Kidney glomerular epithelial cell (primary cell): ENCODE measurements around the gene STK10.

ENCODE experiments used
- DNase-seq: peaks from one replicate; lab custom pipeline; 2025; lab: John Stamatoyannopoulos, UW

STK10 gene

DNA sequence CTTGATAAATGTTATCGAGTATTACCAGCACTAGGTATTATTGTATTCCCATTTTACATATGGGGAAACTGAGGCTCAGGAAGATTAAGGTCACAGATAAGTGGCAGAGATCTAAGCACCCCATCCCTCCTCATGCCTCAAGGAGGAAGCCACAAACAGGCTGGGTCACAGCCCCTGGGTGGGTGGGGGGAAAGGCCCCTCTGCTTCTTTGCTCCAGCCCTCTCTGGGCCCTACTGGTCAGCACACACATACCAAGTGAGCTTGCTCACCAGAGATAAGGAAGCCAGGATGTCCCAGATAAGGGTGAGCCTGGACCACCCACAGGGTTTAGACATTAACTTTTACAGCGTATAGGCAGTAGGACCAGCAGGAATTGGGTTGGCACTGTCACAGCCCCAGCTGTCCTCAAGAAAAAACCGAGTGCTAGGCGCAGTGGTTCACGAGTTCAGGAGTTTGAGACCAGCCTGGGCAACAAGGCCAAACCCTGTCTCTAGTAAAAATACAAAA lies 45.3 kb downstream of the STK10 start:
- DNase-seq, result no peak

DNA sequence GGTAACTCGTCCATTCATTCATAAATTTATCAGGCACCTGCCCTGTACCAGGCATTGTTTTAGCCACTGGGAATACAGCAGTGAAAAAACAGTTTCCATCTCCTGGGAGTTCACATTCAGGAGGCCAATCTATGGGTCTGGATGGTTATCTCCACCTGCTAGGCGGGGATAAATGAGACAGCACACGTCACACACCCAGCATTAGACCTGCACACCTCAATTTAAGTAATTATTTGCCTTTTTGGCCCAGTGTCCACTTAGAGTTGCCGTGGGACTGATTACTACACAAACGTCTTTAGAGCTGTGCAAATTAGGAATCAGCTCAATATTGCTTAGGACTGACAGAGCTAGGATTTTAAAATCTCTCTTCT lies 46.1 kb downstream of the STK10 start:
- DNase-seq, result no peak

DNA sequence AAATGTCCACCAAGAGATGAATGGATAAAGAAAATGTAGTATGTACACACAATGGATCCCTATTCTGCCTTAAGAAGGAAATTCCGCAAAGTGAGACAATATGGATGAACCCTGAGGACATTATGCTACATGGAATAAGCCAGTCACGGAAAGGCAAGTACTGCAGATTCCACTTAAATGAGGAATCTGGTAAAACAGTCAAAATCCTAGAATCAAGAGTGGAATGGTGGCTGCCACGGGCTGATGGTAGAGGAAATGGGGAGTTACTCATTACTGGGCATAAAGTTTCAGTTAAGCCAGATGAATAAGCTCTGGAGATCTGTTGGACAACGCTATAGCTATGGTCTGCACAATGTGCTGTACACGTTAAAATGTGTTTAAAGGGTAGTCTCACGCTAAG lies 47.2 kb downstream of the STK10 start:
- no peak for DNase-seq

DNA sequence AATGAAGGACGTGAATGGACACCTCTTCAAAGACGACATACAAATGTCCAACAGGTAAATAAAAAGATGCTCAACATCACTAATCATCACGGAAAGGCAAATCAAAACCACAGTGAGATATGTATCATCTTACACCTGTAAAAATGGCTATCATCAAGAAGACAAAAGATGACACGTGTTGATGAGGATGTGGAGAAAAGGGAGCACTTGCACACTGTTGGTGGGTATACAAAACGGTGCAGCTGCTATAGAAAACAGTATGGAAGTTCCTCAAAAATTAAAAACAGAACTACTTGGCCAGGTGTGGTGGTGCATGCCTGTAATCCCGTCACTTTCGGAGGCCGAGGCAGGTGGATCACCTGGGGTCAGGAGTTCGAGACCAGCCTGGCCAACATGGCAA lies 47.9 kb downstream of the STK10 start:
- DNase-seq, result no peak

DNA sequence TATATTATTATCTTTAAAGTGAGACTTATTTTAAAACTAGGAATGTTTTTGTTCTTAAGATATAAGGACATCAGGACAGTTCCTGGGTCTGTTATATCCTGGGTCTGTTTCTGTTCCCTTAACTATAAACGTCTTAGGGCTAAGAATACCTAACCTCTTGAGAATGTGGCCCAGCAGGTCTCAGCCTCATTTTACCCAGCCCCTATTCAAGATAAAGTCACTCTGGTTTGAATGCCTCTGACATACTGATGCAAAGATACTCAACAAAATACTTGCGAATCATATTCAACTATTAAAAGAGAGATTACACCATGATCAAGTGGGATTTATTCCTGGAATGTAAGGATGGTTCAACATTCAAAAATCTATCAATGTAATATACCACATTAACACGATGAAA lies 51.0 kb downstream of the STK10 start:
- no peak for DNase-seq

DNA sequence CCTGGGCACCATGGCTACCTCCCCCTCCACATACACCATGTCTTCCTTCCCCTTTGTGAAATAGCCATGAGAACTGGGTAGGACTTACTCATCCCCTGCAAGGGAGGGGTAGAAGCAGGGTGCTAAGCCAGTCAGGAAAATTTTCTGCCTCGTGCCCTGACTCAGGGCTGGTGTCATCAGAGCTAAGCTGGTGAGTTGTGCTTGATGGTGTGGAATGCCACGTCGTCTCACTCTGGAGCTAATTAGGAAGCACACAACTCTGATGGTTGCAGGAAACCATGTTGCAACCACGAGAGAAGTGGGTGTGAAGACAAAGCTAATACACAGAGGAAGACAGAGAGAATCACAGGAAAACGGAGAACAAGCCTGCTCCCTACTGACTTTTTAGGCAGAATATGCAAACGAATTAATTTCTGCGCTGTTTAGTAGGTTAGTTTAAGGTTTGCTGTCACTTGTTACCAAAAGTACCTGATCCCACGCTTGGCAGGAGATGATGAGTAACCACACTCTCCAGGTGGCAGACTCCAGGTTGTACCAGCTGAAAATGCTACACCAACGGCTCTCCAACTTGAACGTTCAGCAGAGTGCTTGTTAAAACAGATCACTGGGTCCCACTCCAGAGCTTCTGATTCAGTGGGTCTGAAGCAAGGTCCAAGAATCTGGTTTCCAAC lies 54.5 kb downstream of the STK10 start:
- DNase-seq, result peak; percentile 80

DNA sequence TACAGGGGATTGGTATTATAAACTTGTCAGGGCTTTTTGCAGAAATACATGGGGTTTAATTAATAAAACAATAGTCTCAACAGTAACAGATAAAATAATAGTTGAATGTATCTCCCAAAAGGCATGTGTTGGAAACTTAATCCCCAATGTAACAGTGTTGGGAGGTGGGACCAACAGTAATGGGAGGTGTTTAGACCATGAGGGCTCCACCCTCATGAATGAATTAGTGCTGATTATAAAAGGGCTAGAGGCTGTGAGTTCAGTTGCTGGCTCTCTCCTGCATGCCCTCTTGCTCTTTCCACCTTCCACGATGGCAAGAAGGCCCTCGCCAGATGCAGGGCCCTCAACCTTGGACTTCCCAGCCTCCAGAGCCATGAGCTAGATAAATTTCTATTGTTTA lies 56.3 kb downstream of the STK10 start:
- no peak for DNase-seq

DNA sequence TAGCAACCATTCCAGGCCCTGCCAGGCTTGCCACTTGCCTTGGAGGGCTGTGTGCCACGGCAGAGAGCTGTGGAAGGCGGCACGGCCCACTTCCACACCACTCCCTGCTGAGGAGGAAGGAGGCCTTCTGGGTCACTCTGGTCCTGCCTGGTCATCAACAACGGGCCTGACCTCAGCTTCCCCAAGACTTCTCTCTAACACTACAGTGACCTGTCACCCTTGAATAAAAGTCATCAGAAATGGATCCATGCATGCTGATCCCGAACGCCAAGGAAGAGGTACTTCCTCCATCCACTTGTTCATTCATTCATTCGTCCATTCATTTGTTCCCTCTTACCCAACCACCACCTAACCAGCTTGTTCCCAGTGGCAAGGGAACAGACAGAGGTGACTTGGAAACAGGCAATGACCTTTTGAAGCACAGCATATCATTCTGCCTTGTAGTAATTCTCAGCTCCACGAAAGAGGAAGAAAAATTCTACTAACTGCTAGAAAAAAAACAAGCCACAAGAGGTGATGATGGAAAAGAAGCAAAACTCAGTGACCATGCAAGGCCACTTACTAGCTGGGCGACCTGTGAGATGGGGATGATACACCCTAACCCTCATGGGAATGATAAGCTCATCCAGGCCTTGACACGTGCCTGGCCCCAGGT lies 58.6 kb downstream of the STK10 start:
- DNase-seq, result no peak

DNA sequence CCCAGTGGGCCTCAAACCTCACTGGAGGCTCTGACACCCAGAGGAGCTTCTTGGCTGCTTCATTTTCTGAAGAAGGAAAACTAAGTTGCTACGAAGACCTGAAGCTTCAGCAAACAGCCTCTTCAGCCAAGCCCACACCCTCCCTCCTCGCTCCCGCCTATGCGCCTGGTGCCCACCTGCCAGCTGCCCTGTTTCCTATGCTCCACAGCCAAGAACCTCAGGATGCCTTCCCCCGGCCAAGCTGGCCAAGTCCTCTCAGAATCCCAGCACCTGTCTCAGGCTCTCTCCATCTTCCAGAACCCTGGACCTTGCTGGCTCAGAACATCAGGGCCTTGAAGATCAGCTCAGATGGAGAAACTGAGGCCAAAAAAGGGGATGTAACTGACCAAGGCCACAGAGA lies 60.4 kb downstream of the STK10 start:
- DNase-seq, result no peak

DNA sequence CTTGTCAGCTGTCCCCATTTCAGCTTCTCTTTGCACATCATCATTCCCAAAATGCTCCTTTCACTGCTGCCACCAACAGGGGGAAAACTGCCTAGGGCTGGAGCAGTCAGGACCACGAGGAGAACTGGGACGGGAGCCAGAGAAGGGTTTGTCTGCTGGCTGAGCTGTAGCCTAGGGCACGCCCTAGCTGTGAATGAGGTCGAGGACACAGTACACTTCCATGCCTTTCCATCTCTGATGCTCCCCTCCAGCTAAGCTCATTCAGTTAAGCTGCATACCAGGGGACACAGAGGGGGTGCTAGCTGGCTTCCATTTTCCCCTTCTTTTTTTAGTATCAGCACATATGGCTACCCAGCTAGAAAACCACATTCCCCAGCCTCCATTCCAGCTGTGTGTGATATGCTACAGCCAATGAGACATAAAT lies 64.7 kb downstream of the STK10 start:
- DNase-seq, result peak; percentile 2

DNA sequence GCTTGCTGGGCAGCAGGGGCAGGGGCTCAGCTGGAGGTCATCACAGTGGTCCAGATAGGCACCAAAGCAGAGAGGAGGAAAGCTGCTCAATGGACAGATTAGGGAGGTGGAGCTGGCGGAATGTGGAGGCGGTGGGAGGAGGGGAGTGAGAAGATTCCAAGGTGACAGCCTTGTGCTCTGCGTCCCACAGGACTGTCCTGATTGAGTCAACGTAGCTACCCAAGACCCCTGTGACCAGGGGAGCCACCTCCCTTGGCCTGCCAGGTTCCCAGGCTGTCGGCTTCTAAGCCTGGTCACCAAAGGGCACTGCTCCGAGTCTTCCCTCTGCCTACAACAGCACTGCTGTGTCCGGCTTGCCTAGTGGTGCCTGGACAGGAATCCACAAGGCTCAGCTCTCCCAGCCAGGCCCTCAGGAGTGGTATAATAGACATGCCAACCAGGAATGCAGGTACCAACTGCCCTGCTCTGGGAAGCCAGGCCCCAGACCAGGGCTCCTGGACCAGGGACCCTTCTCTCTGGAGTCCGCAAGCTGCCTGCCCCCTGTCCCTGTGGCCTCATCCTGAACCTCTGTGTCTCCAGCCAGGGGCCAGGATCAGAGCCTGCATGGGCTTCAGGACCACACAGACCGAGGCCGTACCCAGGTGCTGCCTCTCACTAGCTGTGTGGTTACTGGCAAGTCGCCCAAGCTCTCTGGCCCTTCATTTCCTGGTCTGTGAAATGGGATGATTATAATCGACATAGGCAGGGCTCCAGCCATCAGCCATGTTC lies 67.9 kb downstream of the STK10 start:
- no peak for DNase-seq

DNA sequence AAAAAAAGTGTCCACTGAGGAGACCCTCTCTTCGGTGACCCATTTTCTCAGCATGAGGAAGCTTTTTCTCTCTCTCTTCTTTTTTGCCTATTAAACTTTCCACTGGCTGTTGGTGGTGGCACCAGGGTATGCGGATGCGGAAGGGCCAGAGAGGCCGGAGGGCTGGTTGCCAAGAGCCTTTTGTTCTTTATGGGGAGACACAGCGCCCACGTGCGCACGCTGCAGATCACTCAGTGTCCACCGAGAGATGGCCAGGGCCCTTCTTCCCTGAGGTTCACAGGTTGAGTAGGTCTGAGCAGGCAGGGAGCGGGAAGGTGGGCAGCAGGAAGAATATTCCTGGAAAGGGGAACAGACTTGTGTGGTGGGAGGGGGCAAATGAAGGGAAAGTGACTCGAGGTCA lies 69.1 kb downstream of the STK10 start:
- DNase-seq, result no peak

DNA sequence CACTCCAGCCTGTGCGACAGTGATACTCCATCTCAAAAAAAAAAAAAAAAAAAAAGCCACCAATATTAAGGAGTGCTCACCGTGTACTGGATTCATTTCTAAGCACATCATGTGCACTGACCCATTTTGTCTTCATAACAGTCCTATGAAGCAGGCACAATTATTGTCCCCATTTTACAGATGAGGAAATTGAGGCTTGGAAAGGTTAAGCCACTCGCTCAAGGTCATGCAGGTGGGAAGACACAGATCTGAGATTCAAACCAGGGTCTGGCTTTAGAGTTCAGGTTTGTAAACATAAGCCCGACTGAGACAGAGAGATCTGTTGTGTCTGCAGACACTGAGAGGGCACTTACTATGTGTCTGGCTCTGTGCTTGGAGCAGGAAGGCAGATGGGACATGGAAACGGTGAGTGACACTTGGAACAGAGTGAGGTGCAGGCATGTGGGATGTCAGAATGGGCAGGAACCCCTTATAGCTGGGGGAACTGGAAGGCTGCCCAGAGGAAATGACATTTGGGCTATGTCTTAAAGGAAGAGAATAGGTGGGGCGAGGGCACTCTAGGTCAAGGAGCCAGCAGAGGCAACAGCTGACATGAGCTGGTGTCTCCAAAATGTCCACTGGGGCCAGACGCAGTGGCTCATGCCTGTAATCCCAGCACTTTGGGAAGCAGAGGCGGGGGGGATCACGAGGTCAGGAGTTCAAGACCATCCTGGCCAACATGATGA lies 69.9 kb downstream of the STK10 start:
- DNase-seq, result no peak

DNA sequence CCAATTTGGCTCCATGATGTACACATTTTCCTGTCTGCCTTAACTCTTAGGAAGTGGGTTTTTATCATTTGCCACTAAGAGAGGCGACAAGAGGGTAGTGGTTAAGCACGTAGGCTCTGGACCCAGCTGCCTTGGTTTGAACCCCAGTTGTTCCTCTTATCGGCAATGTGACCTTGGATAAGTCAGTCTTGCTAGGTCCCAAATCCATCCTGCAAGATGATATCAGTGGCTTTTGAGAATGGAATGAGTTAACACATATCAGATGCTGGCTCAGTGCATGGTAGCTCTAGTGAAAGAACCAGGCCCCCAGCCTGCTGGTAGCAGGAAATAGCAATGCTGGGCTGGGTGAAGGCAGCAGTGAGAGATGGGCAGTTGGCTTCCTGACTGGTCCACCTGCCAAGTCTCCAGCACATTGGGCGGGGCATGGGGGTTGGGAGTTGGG lies 72.5 kb downstream of the STK10 start:
- DNase-seq, result no peak

DNA sequence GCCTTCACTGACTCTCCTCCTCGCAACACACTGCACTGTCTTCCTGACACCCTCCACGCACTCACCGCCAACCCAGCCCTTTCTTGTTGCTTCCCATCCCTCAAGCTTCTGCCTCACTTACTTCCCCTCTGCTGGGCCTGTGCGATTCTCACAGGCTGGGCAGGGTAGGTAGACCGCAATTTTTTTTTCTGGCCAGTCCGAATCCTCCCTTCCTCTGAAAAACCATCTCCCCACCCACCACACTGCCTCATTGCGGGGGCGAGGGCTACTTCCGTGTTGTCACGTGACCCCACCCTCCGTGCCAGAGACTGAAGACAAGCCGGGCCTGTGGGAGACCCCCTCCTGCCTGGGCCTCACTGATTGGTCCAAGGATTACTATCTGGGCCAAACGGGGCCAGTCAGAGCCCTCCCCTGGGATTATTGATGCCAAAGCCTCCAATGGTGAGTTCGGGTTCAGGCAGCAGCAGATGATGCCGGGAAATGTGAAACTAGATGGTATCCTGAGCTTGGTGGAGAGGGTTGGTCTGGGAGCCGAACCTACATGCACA lies 73.1 kb downstream of the STK10 start:
- DNase-seq, result no peak

DNA sequence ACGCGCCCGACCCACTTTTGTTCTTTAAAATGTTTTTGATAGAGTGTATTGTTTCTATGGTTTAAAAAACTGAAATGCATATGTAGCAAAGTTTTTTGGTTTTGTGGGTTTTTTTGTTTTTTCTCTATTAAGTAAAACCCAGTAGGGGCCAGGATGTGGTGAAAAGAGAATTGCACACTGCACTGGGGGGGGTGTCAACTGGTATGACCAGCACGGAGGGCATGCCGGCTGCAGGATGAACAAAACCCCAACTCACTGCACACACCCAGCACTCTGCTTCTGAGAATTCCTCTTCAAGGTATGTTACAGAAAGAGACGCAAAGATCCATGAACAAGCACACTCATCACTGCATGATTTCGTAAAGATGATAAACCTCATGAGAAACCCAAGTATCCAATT lies 75.0 kb downstream of the STK10 start:
- DNase-seq, result no peak

DNA sequence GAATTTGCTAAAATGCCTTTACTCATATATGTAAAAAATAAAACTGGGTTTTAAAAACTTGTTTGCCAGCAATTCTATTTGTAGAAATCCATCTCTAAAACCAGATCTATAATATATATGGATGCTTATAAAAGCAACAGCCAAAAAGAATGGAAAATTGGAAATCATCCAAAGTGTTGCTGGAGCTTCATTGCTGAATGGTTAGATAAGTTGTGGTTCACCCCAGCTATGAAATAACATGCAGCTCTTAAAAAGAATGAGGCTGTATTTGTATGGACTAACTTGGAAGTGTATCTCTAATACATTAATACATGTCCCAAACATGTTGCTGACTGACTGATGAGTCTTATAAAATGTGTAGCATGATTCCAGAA lies 76.2 kb downstream of the STK10 start:
- DNase-seq, result peak; percentile 25

DNA sequence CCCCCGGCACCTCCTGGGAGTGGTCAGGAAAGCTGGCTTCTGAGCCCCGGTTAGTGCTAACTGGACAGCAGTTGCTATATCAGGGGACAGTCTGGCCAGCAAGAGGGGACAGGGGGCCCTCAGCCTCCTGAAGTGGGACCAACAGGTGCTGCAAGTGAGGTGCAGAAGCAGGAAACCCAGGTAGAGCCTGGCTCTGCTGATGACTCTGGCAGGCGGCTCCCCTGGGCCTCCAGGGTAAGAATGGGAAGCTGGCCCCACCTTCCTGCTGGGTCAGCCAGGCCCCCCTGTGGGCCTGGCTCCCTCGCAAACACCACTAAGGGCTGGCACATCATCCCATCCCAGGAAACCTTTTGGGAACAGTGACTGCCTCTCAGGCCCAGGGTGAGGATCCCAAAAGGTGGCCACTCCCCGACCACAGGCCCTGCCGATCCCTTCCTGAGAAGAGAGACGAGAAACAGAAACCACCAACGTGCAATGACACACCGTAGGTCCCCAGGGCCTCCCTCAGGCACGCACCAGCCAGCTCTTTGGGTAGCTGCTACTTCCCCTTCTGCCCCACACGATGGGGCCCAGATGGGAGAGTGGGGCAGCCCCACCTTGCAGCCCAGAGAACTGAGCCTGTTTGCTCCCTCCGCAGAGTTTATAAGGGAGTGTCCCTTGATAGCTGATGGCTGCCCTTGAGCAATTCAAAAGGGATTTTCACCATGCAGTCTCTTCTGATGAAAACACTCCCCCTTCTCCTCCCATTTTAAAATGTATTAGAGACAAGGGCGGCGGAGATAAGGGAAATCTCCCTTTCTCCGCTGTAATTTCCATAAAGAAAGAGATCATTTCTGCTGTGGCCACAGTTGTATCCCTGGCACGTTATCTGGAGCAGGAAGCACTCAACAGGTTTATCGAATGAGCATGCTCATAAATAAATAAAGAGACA lies 76.8 kb downstream of the STK10 start:
- DNase-seq, result no peak

DNA sequence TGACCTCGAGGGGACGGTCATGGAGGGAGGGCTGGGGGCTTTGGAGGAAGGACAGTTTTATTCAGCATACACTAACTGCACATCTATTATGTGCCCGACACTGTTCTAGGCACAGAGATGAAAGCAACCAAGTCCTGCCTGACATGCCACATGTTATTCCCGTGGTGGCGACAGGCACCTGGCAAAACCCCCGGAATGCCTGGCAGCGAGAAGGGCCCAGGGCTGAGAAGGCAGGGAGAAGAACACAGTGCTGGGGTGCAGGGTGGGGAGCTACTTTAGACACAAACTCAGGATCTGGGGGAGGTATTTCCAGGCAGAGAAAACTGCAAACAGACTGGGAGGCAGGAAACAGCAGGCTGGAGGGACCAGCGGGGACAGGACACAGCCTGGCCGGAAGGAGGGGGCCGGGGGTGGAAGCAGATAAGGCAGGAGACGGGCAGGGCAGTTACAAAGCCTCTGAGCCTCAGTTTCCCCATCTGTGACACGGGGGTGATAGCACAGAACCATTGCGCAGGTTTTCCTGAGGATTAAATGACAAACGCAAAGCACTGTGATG lies 77.7 kb downstream of the STK10 start:
- DNase-seq, result no peak

DNA sequence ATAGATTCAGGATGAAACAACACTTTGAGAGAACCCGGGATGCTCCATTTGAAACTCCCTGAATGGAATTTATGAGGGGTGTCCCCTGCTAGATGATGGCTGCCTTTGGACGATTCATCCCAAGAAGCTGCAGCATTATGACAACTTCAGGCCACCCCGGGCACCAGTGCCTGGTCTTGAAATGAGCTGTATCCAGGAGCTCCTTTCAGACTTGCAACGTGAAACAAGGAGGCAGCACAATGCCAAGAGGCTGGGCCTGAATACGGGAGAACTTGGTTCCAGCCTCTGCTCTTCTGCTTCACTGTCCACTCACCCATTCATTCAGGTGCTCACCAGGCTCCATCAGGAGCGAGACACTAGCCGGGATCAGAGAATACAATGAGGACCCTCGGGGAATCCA lies 78.3 kb downstream of the STK10 start:
- DNase-seq, result no peak

DNA sequence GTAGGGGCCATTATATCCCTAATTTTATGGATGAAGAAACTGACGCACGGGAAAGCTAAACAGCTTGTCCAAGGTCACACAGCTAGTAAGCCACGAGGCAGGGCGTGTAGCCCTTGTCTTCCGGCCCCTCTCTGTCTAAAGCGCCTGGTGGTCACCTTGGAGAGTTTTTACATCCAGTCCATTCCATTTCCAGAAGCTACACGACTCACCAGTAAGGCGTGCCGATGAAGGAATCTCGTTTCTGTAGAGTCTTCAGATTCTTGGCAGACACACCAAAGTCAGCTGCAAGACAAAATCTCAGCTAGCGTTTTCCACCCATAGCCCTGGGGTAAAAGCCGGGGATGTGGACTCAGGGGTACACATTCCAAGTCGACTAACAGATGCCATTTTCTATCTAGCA lies 80.5 kb downstream of the STK10 start:
- DNase-seq, result peak; percentile 49
